K562 (cell line): ENCODE measurements around the gene APBB2. TPM values are rescaled to one million over a fixed set of nuclear protein-coding genes. Genes with fewer than 3 reads are reported as not detected.

Experiments used
- ATAC-seq: fragments of 200-7000 bp; cut with Tn5 transposase; 3 replicates; pipeline ENCODE4 v1.9.1; 2020; ENCODE audit warnings: moderate library complexity
- BruUV-seq: library from RNA; stranded (reverse); fragments of 400-500 nt; replicated peaks from 2 replicates; lab custom pipeline; 2021; lab: Mats Ljungman, UMichigan
- CTCF ChIA-PET: fragments of 300-600 bp; formaldehyde crosslinking; extraction: SDS; loops from one replicate; lab custom pipeline; 2021; ENCODE audit warnings: low intra/inter-chr PET ratio; lab: Yijun Ruan, JAX
- POLR2A ChIA-PET: fragments of 300-600, 350-650 bp; sonication (Branson Sonifier 250); formaldehyde crosslinking; extraction: SDS; loops from one replicate; lab custom pipeline; 2021; ENCODE audit warnings: antibody characterized with exemption, inconsistent platforms; lab: Yijun Ruan, JAX
- DNase-seq, 4 experiments: peaks; one replicate each; pipeline versions ENCODE4 v3.0.0 to v3.0.0-alpha.2; 2011 to 2018; ENCODE audit warnings: low spot score in 3 of 4, mixed read lengths in 3 of 4; ENCODE audit errors: extremely low read depth in 1 of 4
- FAIRE-seq: peaks from 2 replicates; lab custom pipeline; 2011; peaks lifted over from hg19 to GRCh38; lab: Jason Lieb, UNC
- H2AFZ ChIP-seq: 2 replicates; pipeline ENCODE4 v1.6.0; 2011; ENCODE audit warnings: low read depth, low read length, control low read depth, inconsistent platforms
- H3K27ac ChIP-seq: fragments of 200-600 bp; 3 replicates; pipeline ENCODE4 v1.8.0; 2011; ENCODE audit warnings: low read depth, mild to moderate bottlenecking, control low read depth, inconsistent platforms, low read length, moderate library complexity, mixed read lengths; ENCODE audit errors: extremely low read depth
- H3K27me3 ChIP-seq, 2 experiments: fragments of 300-600 bp in 1 of 2; 2 replicates in 1 of 2; 3 replicates in 1 of 2; pipeline versions ENCODE4 v1.6.0 to v1.8.0; 2011; ENCODE audit warnings: inconsistent platforms in 2 of 2, low read length in 2 of 2, mild to moderate bottlenecking in 1 of 2, mixed read lengths in 1 of 2, moderate library complexity in 1 of 2; ENCODE audit not compliant: control insufficient read depth in 2 of 2, insufficient read depth in 2 of 2
- H3K36me3 ChIP-seq: fragments of 300-600 bp; 3 replicates; pipeline ENCODE4 v1.8.0; 2011; ENCODE audit warnings: mild to moderate bottlenecking, low read length, inconsistent platforms; ENCODE audit not compliant: control insufficient read depth, insufficient read depth
- H3K4me1 ChIP-seq, 2 experiments: fragments of 200-600 bp in 1 of 2; replicated peaks in 1 of 2; 2 replicates in 1 of 2; 3 replicates in 1 of 2; pipeline versions ENCODE4 v1.5.1 to v1.8.0; 2011; ENCODE audit warnings: inconsistent platforms in 2 of 2, low read length in 2 of 2, mild to moderate bottlenecking in 1 of 2, mixed read lengths in 1 of 2, moderate library complexity in 1 of 2; ENCODE audit not compliant: control insufficient read depth in 2 of 2, insufficient read depth in 2 of 2
- H3K4me2 ChIP-seq: 2 replicates; pipeline ENCODE4 v1.6.1; 2011; ENCODE audit warnings: low read length, control low read depth, inconsistent platforms, mixed read lengths; ENCODE audit not compliant: insufficient read depth
- H3K4me3 ChIP-seq: fragments of 200-600 bp; sonication (generic), shearing (Covaris generic); 2 replicates; pipeline ENCODE4 v1.5.1; 2016; ENCODE audit warnings: control low read depth, inconsistent platforms
- H3K79me2 ChIP-seq: fragments of 200-600 bp; 3 replicates; pipeline ENCODE4 v1.8.0; 2011; ENCODE audit warnings: low read length, inconsistent platforms; ENCODE audit not compliant: control insufficient read depth, insufficient read depth
- H3K9ac ChIP-seq, 2 experiments: 2 replicates each; pipeline versions ENCODE4 v1.6.0 to v1.6.1; 2011; ENCODE audit warnings: low read depth in 2 of 2, low read length in 2 of 2, control low read depth in 1 of 2, inconsistent platforms in 1 of 2, mild to moderate bottlenecking in 1 of 2, mixed read lengths in 1 of 2; ENCODE audit not compliant: insufficient read depth in 1 of 2
- H3K9me1 ChIP-seq: one replicate; pipeline ENCODE4 v1.6.0; 2011; ENCODE audit warnings: inconsistent platforms, mild to moderate bottlenecking, low read length, moderate library complexity; ENCODE audit not compliant: control insufficient read depth, insufficient read depth
- H3K9me3 ChIP-seq: replicated peaks from 2 replicates; pipeline ENCODE4 v1.5.1; 2011; ENCODE audit warnings: low read depth, low read length, inconsistent platforms; ENCODE audit not compliant: control insufficient read depth, insufficient read depth
- H4K20me1 ChIP-seq: replicated peaks from 2 replicates; pipeline ENCODE4 v1.6.1; 2011; ENCODE audit warnings: low read length, inconsistent platforms, mixed read lengths; ENCODE audit not compliant: control insufficient read depth, insufficient read depth
- DLX4 ChIP-seq: fragments of 250-450 bp; sonication (Bioruptor Pico); IDR thresholded peaks from 2 replicates; pipeline ENCODE4 v1.6.1; 2021; ENCODE audit warnings: mild to moderate bottlenecking
- GTF2E2 ChIP-seq: fragments of 200-800 bp; sonication (Bioruptor generic); IDR thresholded peaks from 2 replicates; pipeline ENCODE4 v1.6.1; 2016; ENCODE audit warnings: missing genetic modification characterization, missing compliant biosample characterization
- KDM5B ChIP-seq: fragments of 200-600 bp; sonication (generic); IDR thresholded peaks from 2 replicates; pipeline ENCODE4 v1.6.1; 2012; ENCODE audit warnings: low read depth, mild to moderate bottlenecking, moderate library complexity, low read length, control low read depth, inconsistent platforms; ENCODE audit not compliant: insufficient replicate concordance
- RAD51 ChIP-seq: fragments of 450-650 bp; IDR thresholded peaks from 2 replicates; pipeline ENCODE4 v1.7.1; 2016; ENCODE audit warnings: low read depth, mild to moderate bottlenecking, borderline replicate concordance
- SNIP1 ChIP-seq: fragments of 450-650 bp; IDR thresholded peaks from 2 replicates; pipeline ENCODE4 v1.7.1; 2017; ENCODE audit warnings: low read depth, mild to moderate bottlenecking
- WHSC1 ChIP-seq: IDR thresholded peaks from one replicate; pipeline ENCODE4 v1.6.1; 2012; ENCODE audit warnings: low read length, control low read depth, inconsistent platforms
- ZEB2 ChIP-seq: fragments of 450-650 bp; IDR thresholded peaks from 2 replicates; pipeline ENCODE4 v1.6.1; 2016
- WGBS: fragments of 100-300 bp; shearing (Covaris generic); methylation state at CpG from one replicate; pipeline ENCODE4 v1.1.6; 2016; ENCODE audit warnings: low coverage, mixed read lengths; ENCODE audit not compliant: insufficient coverage; ENCODE audit errors: missing lambda C conversion rate; 5-methylcytosine and 5-hydroxymethylcytosine counted together
- in situ Hi-C: fragments of 300-500 bp; cut with MboI; formaldehyde crosslinking; loops from 4 replicates; pipeline ENCODE4 v1.15.0; 2018; ENCODE audit warnings: inconsistent platforms, mixed read lengths
- intact Hi-C: fragments of 100-400 bp; cut with micrococcal nuclease; formaldehyde crosslinking; loops from 2 replicates; pipeline ENCODE4 v1.14.2; 2022
- polyA plus RNA-seq, 8 experiments: library from polyadenylated mRNA; depleted of rRNA in 4 of 8; stranded (reverse) in 5 of 8; unstranded in 3 of 8; fragments of >200 nt; fragmentation: Nextera tagmentation in 2 of 8; fragmentation: Illumina TruSeq in 1 of 8; extraction: Ambion mirVana in 2 of 8; extraction: Trizol in 1 of 8; gene quantifications; 2 replicates each; pipeline versions ENCODE4 v1.2.1 to v1.2.3, GENCODE V29; 2011 to 2014; ENCODE audit warnings: inconsistent platforms in 1 of 8, missing spikeins in 1 of 8
- total RNA-seq, 7 experiments: library from RNA; depleted of rRNA in 6 of 7; stranded (reverse); fragments of >200 nt in 6 of 7; fragmentation: Illumina TruSeq in 2 of 7; extraction: Trizol in 2 of 7; gene quantifications; 2 replicates each; pipeline versions ENCODE4 v1.2.1 to v1.2.3, GENCODE V29; 2011 to 2021; ENCODE audit warnings: low replicate concordance in 1 of 7

Gene APBB2
- total and polyA plus RNA-seq, 9 of the 15 experiments (the other 6 are each of a cell fraction or from before 2014, with no cell fraction given), result 0.08 to 2.1 (median 1.4) TPM

- TF ChIP-seq SNIP1 (no peak), RAD51 (no peak)
- TF ChIP-seq, all 486 proteins: peak for 0
Observed at GRCh38 chr4:40954088-40954668, 260.2 kb downstream of the APBB2 start (continued).

GRCh38 chr4:40953283-40954087 is 260.9 kb downstream of the APBB2 start:
- TF ChIP-seq DLX4 (CRISPR knock-in tag) (no peak), WHSC1 (no peak), ZEB2 (no peak), KDM5B (no peak), GTF2E2 (tag) (no peak)
- intact Hi-C loops, result no loop called here

More at GRCh38 chr4:40953283-40954087, 260.9 kb downstream of the APBB2 start:
- in situ Hi-C loops, result no loop called here
- Histone ChIP-seq H4K20me1 (no peaks in the 10 kb centered on the region), H2AFZ (no peak overlapping the region), H3K4me2 (no peak overlapping the region), H3K36me3 (no peaks in the 10 kb centered on the region), H3K79me2 (no peaks in the 10 kb centered on the region), H3K27me3 (peaks cover 0 to 25% of the 10 kb centered on the region in 2 experiments; a peak in 3 of 5 replicates), H3K9me3 (no peaks in the 10 kb centered on the region), H3K9me1 (no peaks in the 10 kb centered on the region), H3K27ac (no peak overlapping the region), H3K4me1 (no peaks in the 10 kb centered on the region), H3K9ac (no peak overlapping the region), H3K4me3 (no peak overlapping the region)
- ChIA-PET CTCF (no interaction called here), POLR2A (interaction anchor here (0.9 kb wide), 1 partner anchor 9 kb away, joined by 3 read pairs; no protein-coding TSS in a partner anchor)
- under 1% methylated on average over 12 of the region's 12 CpGs for WGBS
- ATAC-seq (no peak), DNase-seq (no peak), FAIRE-seq (no peak)
- BruUV-seq, result no TSS peak
